IPS DF 19.7 (cell line): ENCODE measurements around the gene USP24.
A peak's percentile ranks its signal among the peaks of the same experiment; 100 is the strongest.
"Not testable (repeated sequence)": the region's sequence is repeated elsewhere in the genome, so short reads cannot be mapped to it uniquely, and the experiment has no call there.

Source experiments
- DNase-seq: peaks from one replicate; pipeline ENCODE4 v3.0.0-alpha.2; 2013; ENCODE audit warnings: low read depth, low spot score

Gene USP24

GRCh38 chr1:55040083-55040932 lies 174.9 kb downstream of the USP24 start:
- DNase-seq = no peak

DNA sequence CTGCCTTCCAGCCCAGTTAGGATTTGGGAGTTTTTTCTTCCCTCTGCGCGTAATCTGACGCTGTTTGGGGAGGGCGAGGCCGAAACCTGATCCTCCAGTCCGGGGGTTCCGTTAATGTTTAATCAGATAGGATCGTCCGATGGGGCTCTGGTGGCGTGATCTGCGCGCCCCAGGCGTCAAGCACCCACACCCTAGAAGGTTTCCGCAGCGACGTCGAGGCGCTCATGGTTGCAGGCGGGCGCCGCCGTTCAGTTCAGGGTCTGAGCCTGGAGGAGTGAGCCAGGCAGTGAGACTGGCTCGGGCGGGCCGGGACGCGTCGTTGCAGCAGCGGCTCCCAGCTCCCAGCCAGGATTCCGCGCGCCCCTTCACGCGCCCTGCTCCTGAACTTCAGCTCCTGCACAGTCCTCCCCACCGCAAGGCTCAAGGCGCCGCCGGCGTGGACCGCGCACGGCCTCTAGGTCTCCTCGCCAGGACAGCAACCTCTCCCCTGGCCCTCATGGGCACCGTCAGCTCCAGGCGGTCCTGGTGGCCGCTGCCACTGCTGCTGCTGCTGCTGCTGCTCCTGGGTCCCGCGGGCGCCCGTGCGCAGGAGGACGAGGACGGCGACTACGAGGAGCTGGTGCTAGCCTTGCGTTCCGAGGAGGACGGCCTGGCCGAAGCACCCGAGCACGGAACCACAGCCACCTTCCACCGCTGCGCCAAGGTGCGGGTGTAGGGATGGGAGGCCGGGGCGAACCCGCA lies 175.7 kb downstream of the USP24 start, which contains the start of gene PCSK9:
Gene PCSK9, plus strand, starts transcription at position 207 of the 741 bp plus-strand sequence. Its CDS starts 290 bp downstream, at position 497.
- DNase-seq = no peak

GRCh38 chr1:55038974-55039341 lies 176.2 kb downstream of the USP24 start:
- no peak for DNase-seq

GRCh38 chr1:55038552-55038838 lies 176.7 kb downstream of the USP24 start:
- no peak for DNase-seq

DNA sequence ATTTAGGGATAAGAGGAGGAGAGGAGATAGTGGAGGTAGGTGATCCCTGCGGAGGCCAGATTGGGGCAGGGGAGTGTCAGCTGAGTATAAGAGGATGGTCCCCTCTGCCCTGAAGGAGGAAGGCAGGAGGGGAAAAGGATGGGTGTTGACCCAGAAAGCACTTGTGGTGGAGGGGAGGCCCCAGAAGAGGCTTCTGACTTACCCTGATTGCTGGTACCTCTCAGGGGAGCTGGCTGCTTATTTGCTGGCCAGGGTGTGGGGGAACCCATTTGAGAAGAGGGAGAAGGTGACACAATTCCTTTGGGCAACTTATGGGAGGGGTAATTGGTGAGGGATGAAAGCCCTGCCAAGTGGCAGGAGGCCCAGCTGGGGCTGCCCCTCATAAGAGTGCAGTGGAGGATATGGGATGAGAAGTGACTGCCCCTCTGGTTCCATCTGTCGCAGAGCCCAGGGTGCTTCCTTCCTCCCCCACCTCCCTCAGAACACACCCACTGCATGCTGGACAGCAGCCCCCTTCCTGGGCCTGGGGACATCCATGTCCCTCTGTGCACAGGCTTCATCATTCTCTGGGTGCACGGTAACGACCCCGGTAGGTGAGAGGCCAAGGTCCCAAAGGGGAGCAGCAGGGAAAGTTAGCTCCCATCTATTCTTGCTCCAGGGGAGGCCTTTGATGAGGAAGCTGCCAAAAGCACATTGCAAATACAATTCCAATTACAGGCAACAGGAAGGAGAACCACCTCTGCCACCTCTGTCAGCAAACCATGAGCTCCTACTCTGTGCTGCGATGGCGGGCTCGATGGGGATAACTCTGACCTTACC lies 177.2 kb downstream of the USP24 start:
- no peak for DNase-seq

DNA sequence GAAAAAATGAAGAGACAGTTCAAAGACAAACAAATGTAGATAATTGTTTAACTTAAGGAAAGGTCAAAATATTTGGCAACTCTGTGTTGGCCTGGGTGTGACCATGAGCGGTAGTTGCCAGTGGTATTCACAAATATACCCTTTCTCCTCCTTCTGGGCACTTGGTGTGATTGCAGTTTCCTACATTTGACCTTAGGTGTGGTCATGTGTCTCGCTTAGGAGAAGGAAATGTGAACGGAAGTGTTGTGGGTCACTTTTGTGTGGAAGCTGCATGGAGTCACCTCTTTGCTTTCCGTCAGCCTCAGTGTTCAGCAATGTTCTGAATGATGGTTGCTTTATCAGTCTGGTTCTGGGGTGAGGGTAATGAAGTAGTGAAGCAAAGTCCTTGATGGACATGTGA lies 179.3 kb downstream of the USP24 start:
- peak; percentile 12 for DNase-seq

- DNase-seq = no peak
Observed at GRCh38 chr1:55034476-55035133, 180.6 kb downstream of the USP24 start.

DNA sequence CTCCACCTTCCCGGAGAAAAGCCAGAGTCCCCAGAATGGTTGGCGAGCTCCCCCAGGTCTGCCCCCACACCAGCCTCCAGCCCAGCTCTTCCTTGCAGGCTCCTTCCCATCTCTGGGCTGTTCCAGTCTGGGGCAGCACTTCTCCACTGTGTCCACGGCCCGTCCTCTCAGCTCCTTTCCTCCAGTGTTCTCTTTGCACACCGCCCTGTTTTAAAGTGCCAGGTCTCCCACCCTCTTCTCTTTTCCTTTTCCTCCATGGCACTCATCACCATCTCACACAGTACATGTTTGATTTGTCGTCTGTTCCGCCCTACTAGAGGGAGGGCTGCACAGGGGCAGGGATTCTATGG lies 181.9 kb downstream of the USP24 start:
- no peak for DNase-seq

- DNase-seq = not testable (repeated sequence)
Observed at GRCh38 chr1:55031098-55031497, 184.1 kb downstream of the USP24 start.

- not testable (repeated sequence) for DNase-seq
Observed at GRCh38 chr1:55026682-55027081, 188.5 kb downstream of the USP24 start.

GRCh38 chr1:55024163-55024562 lies 191.0 kb downstream of the USP24 start:
- not testable (repeated sequence) for DNase-seq

- DNase-seq = peak; percentile 86
Observed at GRCh38 chr1:55021942-55022546, 193.1 kb downstream of the USP24 start.

- DNase-seq = no peak
Observed at GRCh38 chr1:55018395-55018794, 196.8 kb downstream of the USP24 start.
